HFF-Myc (cell line): ENCODE data around the gene NECAB3.

Experiments used
- DNase-seq: peaks from one replicate; pipeline ENCODE4 v3.0.0-alpha.2; 2011; ENCODE audit warnings: low read depth; ENCODE audit errors: extremely low read depth
- H3K4me3 ChIP-seq: replicated peaks from 2 replicates; pipeline ENCODE4 v1.5.1; 2011; ENCODE audit warnings: low read depth, mild to moderate bottlenecking, control low read depth, low read length
- CTCF ChIP-seq: IDR thresholded peaks from 2 replicates; pipeline ENCODE4 v1.5.1; 2012; ENCODE audit warnings: mild to moderate bottlenecking, low read depth, low read length, control low read depth; ENCODE audit errors: missing control alignments

NECAB3 gene

GRCh38 chr20:33667245-33667675 lies 7.0 kb downstream of the NECAB3 start:
- TF ChIP-seq CTCF, result no peak
- DNase-seq, result no peak
- H3K4me3 ChIP-seq, result peak overlapping the region; percentile 64

- H3K4me3 ChIP-seq, result peak within 1 kb of the TSS; percentile 64
- peak; percentile 97 for DNase-seq
- TF ChIP-seq CTCF, result peak; percentile 29
Measured at GRCh38 chr20:33666293-33667244, 7.7 kb downstream of the NECAB3 start, which contains the start of gene ACTL10. ACTL10 (plus strand) TSS chr20:33666943; CDS start chr20:33667498, 555 bp downstream.

GRCh38 chr20:33664762-33665144 lies 9.5 kb downstream of the NECAB3 start:
- no peak overlapping the region for H3K4me3 ChIP-seq
- no peak for TF ChIP-seq CTCF
- DNase-seq, result no peak

- no peak for DNase-seq
- peak overlapping the region; percentile 63 for H3K4me3 ChIP-seq
- no peak for TF ChIP-seq CTCF
Measured at GRCh38 chr20:33664085-33664761, 10.0 kb downstream of the NECAB3 start.

- H3K4me3 ChIP-seq, result peak overlapping the region; percentile 63
- no peak for DNase-seq
- TF ChIP-seq CTCF, result no peak
Measured at GRCh38 chr20:33663161-33664084, 10.8 kb downstream of the NECAB3 start.

GRCh38 chr20:33662172-33662571 lies 12.1 kb downstream of the NECAB3 start, which contains the start of gene C20orf144:
C20orf144 (plus strand) TSS chr20:33662327; CDS start chr20:33662346, 19 bp downstream.
- no peak for DNase-seq
- TF ChIP-seq CTCF, result no peak
- peak within 1 kb of the TSS; percentile 63 for H3K4me3 ChIP-seq
